ENCODE measurements around the gene HLA-F.

The HLA-F gene

GRCh38 chr6:29737707-29738630, 14.7 kb downstream of the HLA-F start:
- no peak overlapping the region for H3K9ac ChIP-seq (ENCODE audit: low read depth, low read length)
- H3K27me3 ChIP-seq (ENCODE audit: control insufficient read depth, insufficient read depth, low read length), result no peaks in the 10 kb centered on the region
- H3K4me2 ChIP-seq (ENCODE audit: low read length), result no peak overlapping the region
- no peaks in the 10 kb centered on the region for H3K36me3 ChIP-seq (ENCODE audit: insufficient read depth, low read length)
- no peaks in the 10 kb centered on the region for H3K4me1 ChIP-seq (ENCODE audit: control insufficient read depth, insufficient read depth, low read length)
- H3K4me3 ChIP-seq (ENCODE audit: low read length), result no peak overlapping the region
- no peaks in the 10 kb centered on the region for H3K9me3 ChIP-seq (replicated peaks; ENCODE audit: low read length)

- Histone ChIP-seq H3K36me3 (ENCODE audit: insufficient read depth, low read length) (no peaks in the 10 kb centered on the region), H3K4me3 (ENCODE audit: low read length) (no peak overlapping the region), H3K9me3 (replicated peaks; ENCODE audit: low read length) (no peaks in the 10 kb centered on the region), H3K9ac (ENCODE audit: low read depth, low read length) (no peak overlapping the region), H3K4me2 (ENCODE audit: low read length) (no peak overlapping the region), H3K4me1 (ENCODE audit: control insufficient read depth, insufficient read depth, low read length) (no peaks in the 10 kb centered on the region), H3K27me3 (ENCODE audit: control insufficient read depth, insufficient read depth, low read length) (no peaks in the 10 kb centered on the region)
Measured at GRCh38 chr6:29739136-29739881, 16.1 kb downstream of the HLA-F start.

- Histone ChIP-seq H3K9me3 (replicated peaks; ENCODE audit: low read length) (no peaks in the 10 kb centered on the region), H3K36me3 (ENCODE audit: insufficient read depth, low read length) (no peaks in the 10 kb centered on the region), H3K27me3 (ENCODE audit: control insufficient read depth, insufficient read depth, low read length) (no peaks in the 10 kb centered on the region), H3K4me1 (ENCODE audit: control insufficient read depth, insufficient read depth, low read length) (no peaks in the 10 kb centered on the region), H3K9ac (ENCODE audit: low read depth, low read length) (no peak overlapping the region), H3K4me2 (ENCODE audit: low read length) (no peak overlapping the region), H3K4me3 (ENCODE audit: low read length) (no peak overlapping the region)
Measured at GRCh38 chr6:29739882-29740261, 16.6 kb downstream of the HLA-F start.

- no peaks in the 10 kb centered on the region for H3K27me3 ChIP-seq (ENCODE audit: control insufficient read depth, insufficient read depth, low read length)
- H3K4me1 ChIP-seq (ENCODE audit: control insufficient read depth, insufficient read depth, low read length), result no peaks in the 10 kb centered on the region
- H3K36me3 ChIP-seq (ENCODE audit: insufficient read depth, low read length), result no peaks in the 10 kb centered on the region
- H3K4me2 ChIP-seq (ENCODE audit: low read length), result no peak overlapping the region
- H3K4me3 ChIP-seq (ENCODE audit: low read length), result no peak overlapping the region
- no peaks in the 10 kb centered on the region for H3K9me3 ChIP-seq (replicated peaks; ENCODE audit: low read length)
- H3K9ac ChIP-seq (ENCODE audit: low read depth, low read length), result no peak overlapping the region
Measured at GRCh38 chr6:29741592-29741991, 18.4 kb downstream of the HLA-F start.

- H3K9ac ChIP-seq (ENCODE audit: low read depth, low read length), result no peak overlapping the region
- no peaks in the 10 kb centered on the region for H3K36me3 ChIP-seq (ENCODE audit: insufficient read depth, low read length)
- no peaks in the 10 kb centered on the region for H3K27me3 ChIP-seq (ENCODE audit: control insufficient read depth, insufficient read depth, low read length)
Measured at GRCh38 chr6:29742127-29742526, 18.9 kb downstream of the HLA-F start.

GRCh38 chr6:29743025-29743424, 19.8 kb downstream of the HLA-F start:
- no peak overlapping the region for H3K9ac ChIP-seq (ENCODE audit: low read depth, low read length)
- H3K9me3 ChIP-seq (replicated peaks; ENCODE audit: low read length), result no peaks in the 10 kb centered on the region
- no peak overlapping the region for H3K4me3 ChIP-seq (ENCODE audit: low read length)
- no peak overlapping the region for H3K4me2 ChIP-seq (ENCODE audit: low read length)
- peaks cover 3% of the 10 kb centered on the region for H3K4me1 ChIP-seq (ENCODE audit: control insufficient read depth, insufficient read depth, low read length)
- H3K36me3 ChIP-seq (ENCODE audit: insufficient read depth, low read length), result no peaks in the 10 kb centered on the region
- no peaks in the 10 kb centered on the region for H3K27me3 ChIP-seq (ENCODE audit: control insufficient read depth, insufficient read depth, low read length)

More at GRCh38 chr6:29742127-29742526, 18.9 kb downstream of the HLA-F start:
- Histone ChIP-seq H3K4me3 (ENCODE audit: low read length) (no peak overlapping the region), H3K4me2 (ENCODE audit: low read length) (no peak overlapping the region), H3K9me3 (replicated peaks; ENCODE audit: low read length) (no peaks in the 10 kb centered on the region), H3K4me1 (ENCODE audit: control insufficient read depth, insufficient read depth, low read length) (no peaks in the 10 kb centered on the region)

- H3K4me3 ChIP-seq (ENCODE audit: low read length), result no peak overlapping the region
- no peaks in the 10 kb centered on the region for H3K27me3 ChIP-seq (ENCODE audit: control insufficient read depth, insufficient read depth, low read length)
- peaks cover 4% of the 10 kb centered on the region for H3K4me1 ChIP-seq (ENCODE audit: control insufficient read depth, insufficient read depth, low read length)
- H3K9ac ChIP-seq (ENCODE audit: low read depth, low read length), result no peak overlapping the region
- H3K36me3 ChIP-seq (ENCODE audit: insufficient read depth, low read length), result no peaks in the 10 kb centered on the region
- no peak overlapping the region for H3K4me2 ChIP-seq (ENCODE audit: low read length)
- H3K9me3 ChIP-seq (replicated peaks; ENCODE audit: low read length), result no peaks in the 10 kb centered on the region
Measured at GRCh38 chr6:29743568-29743967, 20.3 kb downstream of the HLA-F start.

- H3K36me3 ChIP-seq (ENCODE audit: insufficient read depth, low read length), result no peaks in the 10 kb centered on the region
- H3K4me3 ChIP-seq (ENCODE audit: low read length), result no peak overlapping the region
Measured at GRCh38 chr6:29744131-29744530, 20.9 kb downstream of the HLA-F start.

GRCh38 chr6:29744621-29745020, 21.4 kb downstream of the HLA-F start:
- H3K36me3 ChIP-seq (ENCODE audit: insufficient read depth, low read length), result no peaks in the 10 kb centered on the region
- peaks cover 10% of the 10 kb centered on the region for H3K4me1 ChIP-seq (ENCODE audit: control insufficient read depth, insufficient read depth, low read length)
- no peak overlapping the region for H3K9ac ChIP-seq (ENCODE audit: low read depth, low read length)
- H3K9me3 ChIP-seq (replicated peaks; ENCODE audit: low read length), result no peaks in the 10 kb centered on the region
- H3K27me3 ChIP-seq (ENCODE audit: control insufficient read depth, insufficient read depth, low read length), result no peaks in the 10 kb centered on the region
- H3K4me3 ChIP-seq (ENCODE audit: low read length), result no peak overlapping the region
- H3K4me2 ChIP-seq (ENCODE audit: low read length), result no peak overlapping the region

More at GRCh38 chr6:29744131-29744530, 20.9 kb downstream of the HLA-F start:
- Histone ChIP-seq H3K4me1 (ENCODE audit: control insufficient read depth, insufficient read depth, low read length) (peaks cover 6% of the 10 kb centered on the region), H3K27me3 (ENCODE audit: control insufficient read depth, insufficient read depth, low read length) (no peaks in the 10 kb centered on the region), H3K4me2 (ENCODE audit: low read length) (no peak overlapping the region), H3K9ac (ENCODE audit: low read depth, low read length) (no peak overlapping the region), H3K9me3 (replicated peaks; ENCODE audit: low read length) (no peaks in the 10 kb centered on the region)

GRCh38 chr6:29745386-29745785, 22.2 kb downstream of the HLA-F start:
- no peaks in the 10 kb centered on the region for H3K27me3 ChIP-seq (ENCODE audit: control insufficient read depth, insufficient read depth, low read length)
- no peak overlapping the region for H3K4me2 ChIP-seq (ENCODE audit: low read length)
- no peak overlapping the region for H3K9ac ChIP-seq (ENCODE audit: low read depth, low read length)
- H3K4me3 ChIP-seq (ENCODE audit: low read length), result no peak overlapping the region
- H3K4me1 ChIP-seq (ENCODE audit: control insufficient read depth, insufficient read depth, low read length), result peaks cover 10% of the 10 kb centered on the region
- H3K36me3 ChIP-seq (ENCODE audit: insufficient read depth, low read length), result no peaks in the 10 kb centered on the region
- no peaks in the 10 kb centered on the region for H3K9me3 ChIP-seq (replicated peaks; ENCODE audit: low read length)

GRCh38 chr6:29745855-29746449, 22.7 kb downstream of the HLA-F start:
- H3K9ac ChIP-seq (ENCODE audit: low read depth, low read length), result no peak overlapping the region
- no peaks in the 10 kb centered on the region for H3K27me3 ChIP-seq (ENCODE audit: control insufficient read depth, insufficient read depth, low read length)

More at GRCh38 chr6:29745855-29746449, 22.7 kb downstream of the HLA-F start:
- Histone ChIP-seq H3K4me3 (ENCODE audit: low read length) (no peak overlapping the region), H3K4me2 (ENCODE audit: low read length) (no peak overlapping the region), H3K9me3 (replicated peaks; ENCODE audit: low read length) (no peaks in the 10 kb centered on the region), H3K36me3 (ENCODE audit: insufficient read depth, low read length) (no peaks in the 10 kb centered on the region), H3K4me1 (ENCODE audit: control insufficient read depth, insufficient read depth, low read length) (peaks cover 10% of the 10 kb centered on the region)
